Testis (tissue), 3 donors: ENCODE measurements around the gene MAGI2. TPM values are rescaled to one million over a fixed set of nuclear protein-coding genes. Genes with fewer than 3 reads are reported as not detected.

ENCODE experiments used
- DNase-seq: peaks from one replicate; pipeline ENCODE4 v3.0.0-alpha.2; 2019
- H3K27ac ChIP-seq, 2 donors: fragments of 200-600 bp; sonication (generic); one replicate each; pipeline ENCODE4 v1.5.1; 2019
- H3K27me3 ChIP-seq: fragments of 200-600 bp; sonication (generic); one replicate; pipeline ENCODE4 v1.5.1; 2019
- H3K36me3 ChIP-seq: fragments of 200-600 bp; sonication (generic); one replicate; pipeline ENCODE4 v1.5.1; 2017; ENCODE audit warnings: low read depth; ENCODE audit errors: missing control alignments
- H3K4me1 ChIP-seq: fragments of 200-600 bp; sonication (generic); one replicate; pipeline ENCODE4 v1.5.1; 2019
- H3K4me3 ChIP-seq, 2 donors: fragments of 200-600 bp; sonication (generic); one replicate each; pipeline ENCODE4 v1.5.1; 2017 to 2019
- H3K9me3 ChIP-seq: fragments of 200-600 bp; sonication (generic); one replicate; pipeline ENCODE4 v1.5.1; 2017
- POLR2A ChIP-seq: fragments of 450-650 bp; IDR thresholded peaks from one replicate; pipeline ENCODE4 v1.6.1; 2017; ENCODE audit warnings: antibody characterized with exemption, mild to moderate bottlenecking, moderate library complexity
- WGBS, 2 donors: methylation state at CpG; one replicate each; pipeline ENCODE4 v1.1.5; 2018; 5-methylcytosine and 5-hydroxymethylcytosine counted together
- intact Hi-C: fragments of 100-400 bp; cut with DNase I; formaldehyde crosslinking; loops from one replicate; pipeline ENCODE4 v1.15.1; 2023; ENCODE audit warnings: low total_unique reads
- polyA plus RNA-seq: library from polyadenylated mRNA; stranded (reverse); fragments of 350-450 nt; fragmentation: Illumina TruSeq; extraction: RNeasy Lipid Tissue Mini Kit (QIAGEN cat#74804); gene quantifications from one replicate; pipeline ENCODE4 v1.2.3, GENCODE V29; 2014; ENCODE audit warnings: low read depth, low replicate concordance; ENCODE audit not compliant: insufficient read depth
- total RNA-seq, 2 donors: library from RNA; depleted of rRNA; stranded (reverse); fragments of >200 nt; gene quantifications; one replicate each; pipeline ENCODE4 v1.2.3, GENCODE V29; 2016
- TF ChIP-seq, protein P1 (sequence below), 3 experiments: fragments of 450-650 bp in 2 of 3; fragments of 200-600 bp in 1 of 3; sonication (generic) in 1 of 3; IDR thresholded peaks; one replicate each; pipeline ENCODE4 v1.5.1; 2016 to 2019; ENCODE audit warnings: antibody characterized with exemption in 3 of 3, mild to moderate bottlenecking in 2 of 3, moderate library complexity in 1 of 3

Gene MAGI2
- total and polyA plus RNA-seq, 3 donors from 2014 or later: 11.2 to 13.1 (median 12.4) TPM

DNA sequence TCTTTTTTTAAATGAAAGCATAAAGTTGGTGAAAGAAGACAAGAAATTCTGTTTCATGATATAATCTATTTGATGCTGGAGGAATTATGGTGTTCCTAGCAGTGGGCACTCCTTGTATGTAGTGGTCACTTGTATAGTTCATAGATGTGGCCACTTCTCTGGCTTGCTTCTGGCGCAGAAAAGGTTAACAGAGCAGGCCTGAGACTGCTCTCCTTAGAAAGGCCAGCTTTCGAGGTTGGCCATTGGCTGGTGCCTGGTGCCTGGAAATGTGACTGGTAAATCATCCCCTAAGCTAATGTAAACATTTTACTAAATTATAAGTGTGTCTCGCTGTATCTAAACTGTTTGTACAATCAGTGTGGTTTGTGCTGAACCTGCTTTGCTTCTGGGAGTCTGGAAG, 1378.8 kb downstream of the MAGI2 start:
- no peak for DNase-seq
- intact Hi-C loops: no loop called here
- H3K27ac ChIP-seq: no peak overlapping the region
- TF ChIP-seq, protein P1, sequence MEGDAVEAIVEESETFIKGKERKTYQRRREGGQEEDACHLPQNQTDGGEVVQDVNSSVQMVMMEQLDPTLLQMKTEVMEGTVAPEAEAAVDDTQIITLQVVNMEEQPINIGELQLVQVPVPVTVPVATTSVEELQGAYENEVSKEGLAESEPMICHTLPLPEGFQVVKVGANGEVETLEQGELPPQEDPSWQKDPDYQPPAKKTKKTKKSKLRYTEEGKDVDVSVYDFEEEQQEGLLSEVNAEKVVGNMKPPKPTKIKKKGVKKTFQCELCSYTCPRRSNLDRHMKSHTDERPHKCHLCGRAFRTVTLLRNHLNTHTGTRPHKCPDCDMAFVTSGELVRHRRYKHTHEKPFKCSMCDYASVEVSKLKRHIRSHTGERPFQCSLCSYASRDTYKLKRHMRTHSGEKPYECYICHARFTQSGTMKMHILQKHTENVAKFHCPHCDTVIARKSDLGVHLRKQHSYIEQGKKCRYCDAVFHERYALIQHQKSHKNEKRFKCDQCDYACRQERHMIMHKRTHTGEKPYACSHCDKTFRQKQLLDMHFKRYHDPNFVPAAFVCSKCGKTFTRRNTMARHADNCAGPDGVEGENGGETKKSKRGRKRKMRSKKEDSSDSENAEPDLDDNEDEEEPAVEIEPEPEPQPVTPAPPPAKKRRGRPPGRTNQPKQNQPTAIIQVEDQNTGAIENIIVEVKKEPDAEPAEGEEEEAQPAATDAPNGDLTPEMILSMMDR (IDR thresholded peaks at IDR 0.05): no peak
- no peak for TF ChIP-seq POLR2A
- no peaks in the 10 kb centered on the region for H3K27me3 ChIP-seq
- H3K9me3 ChIP-seq: no peaks in the 10 kb centered on the region
- H3K4me1 ChIP-seq: no peaks in the 10 kb centered on the region
- no peak overlapping the region for H3K4me3 ChIP-seq
- no peaks in the 10 kb centered on the region for H3K36me3 ChIP-seq
- WGBS, 2 donors: 82 to 87% methylated on average over 3 of the region's 3 CpGs

DNA sequence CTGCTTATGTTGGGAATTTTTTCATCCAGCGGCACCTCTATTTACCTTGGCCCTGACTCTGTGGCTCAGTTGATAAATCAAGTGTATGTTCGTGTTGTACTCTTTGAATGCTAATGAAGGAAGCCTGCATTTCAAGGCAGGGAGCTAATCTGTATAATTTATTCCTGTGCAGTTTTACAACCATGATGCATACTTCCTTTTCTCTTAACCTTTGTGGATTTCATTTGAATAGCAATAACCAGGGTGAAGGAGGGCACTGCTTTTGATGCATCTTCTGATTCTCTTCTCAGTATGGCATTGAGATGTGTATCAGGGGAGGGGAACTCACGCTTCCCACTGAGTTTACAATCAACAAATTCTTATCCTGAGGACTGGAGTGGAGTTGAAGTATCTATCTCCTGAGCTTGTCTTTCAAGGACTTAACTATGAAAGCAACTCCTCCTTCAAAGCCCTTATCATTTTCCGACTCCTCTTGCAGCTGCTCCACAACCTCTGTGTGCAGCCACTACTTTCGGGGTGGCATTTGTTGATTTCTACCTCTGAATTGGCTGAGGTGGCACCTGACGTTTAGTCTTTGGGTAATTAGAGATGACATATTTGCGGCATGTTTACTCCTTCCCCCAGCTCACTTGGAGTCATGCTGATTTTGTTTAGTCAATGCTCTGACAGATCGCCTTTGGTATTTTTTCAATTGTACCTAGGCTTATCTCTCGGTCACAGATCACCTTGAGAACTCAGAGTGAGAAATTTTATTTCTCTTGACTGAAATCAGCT, 1379.7 kb downstream of the MAGI2 start:
- Histone ChIP-seq H3K27ac (no peak overlapping the region), H3K9me3 (no peaks in the 10 kb centered on the region), H3K4me1 (no peaks in the 10 kb centered on the region), H3K27me3 (no peaks in the 10 kb centered on the region), H3K36me3 (no peaks in the 10 kb centered on the region), H3K4me3 (no peak overlapping the region)
- DNase-seq: no peak
- WGBS, 2 donors: 59 to 70% methylated on average over 9 of the region's 9 CpGs
- intact Hi-C loops: no loop called here
- no peak for TF ChIP-seq POLR2A
- TF ChIP-seq, protein P1 (IDR thresholded peaks at IDR 0.05): no peak

DNA sequence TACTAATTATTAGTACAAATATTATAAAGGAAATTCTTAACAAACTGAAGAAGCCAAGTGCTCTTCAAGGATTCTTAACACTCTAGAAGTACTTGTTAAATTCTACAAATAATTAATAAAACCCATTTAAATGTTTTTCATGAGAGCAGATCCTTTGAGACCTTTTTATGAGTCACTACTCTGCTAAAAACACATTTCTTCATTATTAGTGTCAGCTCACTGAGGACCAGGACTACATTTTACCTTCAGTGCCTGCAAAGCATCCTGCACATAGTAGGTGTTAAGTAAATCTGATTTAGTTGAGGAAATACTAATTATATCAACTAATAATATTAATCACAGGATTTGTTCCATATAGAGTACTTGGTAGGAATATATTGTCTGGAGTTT, 1381.3 kb downstream of the MAGI2 start:
- no peaks in the 10 kb centered on the region for H3K36me3 ChIP-seq
- H3K27me3 ChIP-seq: no peaks in the 10 kb centered on the region
- TF ChIP-seq, protein P1 (IDR thresholded peaks at IDR 0.05): no peak
- TF ChIP-seq POLR2A: no peak
- no peaks in the 10 kb centered on the region for H3K9me3 ChIP-seq
- no peak overlapping the region for H3K27ac ChIP-seq
- intact Hi-C loops: no loop called here
- no peak overlapping the region for H3K4me3 ChIP-seq
- DNase-seq: no peak
- no peaks in the 10 kb centered on the region for H3K4me1 ChIP-seq

DNA sequence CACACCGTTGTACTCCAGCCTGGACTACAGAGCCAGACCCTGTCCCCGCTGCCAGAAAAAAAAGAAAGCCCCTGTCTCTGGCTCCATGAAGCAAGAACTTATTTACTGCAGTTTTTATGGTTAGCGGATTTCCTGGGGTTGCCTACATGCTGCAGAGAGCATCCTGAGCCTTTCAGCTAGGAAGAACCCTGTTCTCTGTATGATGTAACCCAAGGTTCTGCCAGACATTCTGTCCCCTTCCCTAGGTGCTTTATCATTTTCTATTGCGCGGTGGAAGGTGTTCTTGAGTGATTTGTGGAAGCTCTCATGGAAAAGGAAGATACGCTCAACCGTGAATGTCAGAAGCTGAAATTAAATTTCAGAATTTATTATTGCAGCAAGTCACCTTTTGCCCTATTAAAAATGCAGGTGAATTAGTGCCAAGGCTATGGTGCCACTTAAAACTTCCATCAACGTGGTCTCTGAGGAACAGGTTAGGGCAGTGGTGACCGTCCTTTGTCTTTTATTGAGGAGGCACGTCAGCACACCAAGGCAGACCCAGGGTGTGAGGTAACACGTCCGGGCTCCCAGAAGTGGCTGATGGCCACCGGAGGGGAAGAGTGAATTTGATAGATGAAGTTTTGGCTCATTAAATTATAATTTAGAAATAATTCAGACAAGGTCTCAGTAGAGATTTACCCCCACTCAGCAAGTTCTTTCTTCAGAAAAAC, 1381.8 kb downstream of the MAGI2 start:
- H3K9me3 ChIP-seq: no peaks in the 10 kb centered on the region
- no peak for DNase-seq
- no peaks in the 10 kb centered on the region for H3K4me1 ChIP-seq
- no peak overlapping the region for H3K4me3 ChIP-seq
- H3K27me3 ChIP-seq: no peaks in the 10 kb centered on the region
- H3K27ac ChIP-seq: no peak overlapping the region
- no peaks in the 10 kb centered on the region for H3K36me3 ChIP-seq
- TF ChIP-seq POLR2A: no peak
- TF ChIP-seq, protein P1 (IDR thresholded peaks at IDR 0.05): no peak
- intact Hi-C loops: no loop called here
- WGBS, 2 donors: 85 to 89% methylated on average over 13 of the region's 13 CpGs
